Measurements from ENCODE around the gene HEYL.

The HEYL gene

GRCh38 chr1:39663559-39663958 is 24.1 kb upstream of the HEYL start:
- no peak for DNase-seq (ENCODE audit: low read depth)

- no peak for DNase-seq (ENCODE audit: low read depth)
Measured at GRCh38 chr1:39662861-39663260, 23.4 kb upstream of the HEYL start.

- DNase-seq (ENCODE audit: low read depth), result no peak
Measured at GRCh38 chr1:39659538-39659937, 20.1 kb upstream of the HEYL start.

DNA sequence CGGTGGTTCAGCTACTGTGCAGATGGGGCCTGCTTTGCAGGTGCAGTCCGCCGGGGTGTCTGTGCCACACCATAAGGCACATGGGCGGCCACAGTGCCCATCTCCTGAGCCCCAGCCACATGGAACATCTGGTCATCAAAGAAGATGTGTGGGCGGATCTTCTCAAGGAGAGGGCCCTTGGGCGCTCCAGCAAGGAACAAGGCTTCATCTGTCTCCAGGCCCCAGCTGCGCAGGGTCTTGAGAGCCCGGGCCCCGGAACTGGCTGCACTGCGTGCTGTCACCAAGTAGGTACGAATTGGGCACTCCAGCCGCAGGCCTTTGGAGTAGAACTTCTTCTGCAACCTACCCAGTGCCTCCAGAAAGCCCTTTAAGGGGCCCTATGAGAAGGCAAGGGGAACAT is 19.7 kb upstream of the HEYL start:
- no peak for DNase-seq (ENCODE audit: low read depth)

DNA sequence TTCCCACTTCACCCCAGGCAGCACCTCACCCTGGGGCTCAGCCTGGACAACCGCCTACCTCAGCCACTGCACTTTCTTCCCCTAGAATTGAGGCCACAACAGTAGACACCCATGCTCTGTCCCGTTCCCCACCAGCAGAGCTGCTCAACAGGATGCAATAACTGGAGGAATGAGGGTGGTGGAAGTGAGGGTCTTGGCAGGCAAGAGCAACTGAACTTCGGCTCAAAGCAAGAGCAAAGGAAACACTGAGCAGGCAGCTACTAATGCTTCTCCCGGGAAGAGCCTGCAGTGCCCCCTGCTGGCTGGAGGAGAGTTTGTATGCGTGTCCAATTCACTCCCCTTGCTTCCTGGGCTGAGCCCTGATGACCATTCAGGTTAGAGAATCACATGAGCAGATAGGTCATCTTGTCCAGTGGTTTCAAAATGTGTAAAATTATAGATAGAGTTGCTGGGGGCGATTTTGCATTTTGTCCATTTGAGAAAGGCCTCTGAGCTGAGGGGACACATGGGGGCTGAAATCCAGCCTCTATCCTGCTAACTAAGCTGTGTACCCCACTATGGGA is 18.6 kb upstream of the HEYL start:
- DNase-seq (ENCODE audit: low read depth), result peak; percentile 75

- no peak for DNase-seq (ENCODE audit: low read depth)
Measured at GRCh38 chr1:39657402-39657801, 18.0 kb upstream of the HEYL start.

GRCh38 chr1:39656391-39656790 is 16.9 kb upstream of the HEYL start:
- DNase-seq (ENCODE audit: low read depth), result no peak

DNA sequence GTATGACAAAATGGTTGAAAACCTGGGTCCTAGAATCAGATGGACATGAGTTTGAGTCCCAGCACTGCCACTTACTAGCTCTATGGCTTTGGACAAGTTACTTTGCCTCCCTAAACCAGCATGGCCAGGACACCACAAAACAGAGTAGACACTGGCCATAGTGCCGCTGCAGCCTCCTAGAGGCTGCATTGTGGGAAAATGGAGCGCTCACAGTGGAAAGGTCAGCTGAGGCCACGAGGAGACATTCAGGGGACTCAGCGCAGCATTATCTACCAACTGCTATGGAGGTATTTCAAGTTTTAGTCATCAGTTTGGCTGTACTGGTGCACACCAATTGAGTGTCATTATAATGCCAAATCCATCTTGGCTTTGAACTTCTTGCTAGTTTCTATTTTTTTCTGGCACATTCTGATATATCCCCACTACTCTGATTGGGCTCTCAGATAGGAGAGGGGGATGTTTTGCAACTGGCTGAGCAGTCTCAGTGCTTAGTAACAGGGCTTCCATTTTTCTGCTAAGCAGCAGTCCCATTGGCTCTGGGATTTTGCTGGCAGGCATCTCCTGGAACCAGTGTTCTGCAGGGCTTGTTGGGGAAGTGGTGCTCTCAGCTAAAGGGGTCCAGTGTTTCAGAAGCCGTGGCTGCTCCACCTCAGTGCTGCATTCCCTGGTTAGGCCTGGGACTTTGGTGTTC is 16.3 kb upstream of the HEYL start:
- DNase-seq (ENCODE audit: low read depth), result no peak

GRCh38 chr1:39654291-39654690 is 14.8 kb upstream of the HEYL start:
- no peak for DNase-seq (ENCODE audit: low read depth)

GRCh38 chr1:39653546-39654031 is 14.1 kb upstream of the HEYL start:
- peak; percentile 81 for DNase-seq (ENCODE audit: low read depth)

DNA sequence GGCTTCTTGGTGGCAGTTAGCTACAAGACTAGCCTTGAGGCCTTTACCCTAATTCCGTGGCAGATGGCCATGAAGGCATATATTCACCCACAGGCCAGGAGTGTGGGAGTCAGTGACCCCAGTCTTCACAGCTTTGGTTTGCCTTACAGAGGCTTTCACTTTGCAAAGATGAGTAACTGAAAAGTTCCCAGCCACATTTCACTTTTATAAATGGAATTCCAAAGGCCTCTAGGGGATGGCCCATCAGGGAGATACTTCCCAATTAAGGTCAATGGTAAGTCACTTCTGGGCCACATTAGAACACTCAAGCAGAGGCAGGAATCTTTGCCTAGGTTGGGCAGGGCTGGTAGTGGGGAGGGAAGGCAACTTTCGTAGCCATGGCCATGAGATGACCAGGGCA is 13.1 kb upstream of the HEYL start:
- DNase-seq (ENCODE audit: low read depth), result no peak

DNA sequence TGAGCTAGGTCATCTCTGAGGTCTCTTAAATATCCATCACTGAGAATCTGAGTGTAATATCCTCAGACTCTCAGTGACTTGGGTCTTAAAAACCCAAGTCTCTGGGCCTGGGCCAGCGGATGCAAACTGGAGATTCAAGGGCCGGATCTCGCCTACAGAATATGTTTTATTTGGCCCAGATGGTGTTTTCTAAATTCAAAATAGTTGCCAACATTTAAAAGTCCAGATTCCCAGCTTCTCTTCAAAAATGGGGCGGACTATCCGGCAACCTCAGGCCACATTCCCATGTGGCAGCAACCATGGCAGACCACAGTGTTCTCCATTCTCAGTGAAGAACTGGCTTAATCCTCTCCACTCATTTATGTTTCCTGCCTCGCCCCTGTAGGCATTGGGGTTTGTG is 12.7 kb upstream of the HEYL start:
- no peak for DNase-seq (ENCODE audit: low read depth)

DNA sequence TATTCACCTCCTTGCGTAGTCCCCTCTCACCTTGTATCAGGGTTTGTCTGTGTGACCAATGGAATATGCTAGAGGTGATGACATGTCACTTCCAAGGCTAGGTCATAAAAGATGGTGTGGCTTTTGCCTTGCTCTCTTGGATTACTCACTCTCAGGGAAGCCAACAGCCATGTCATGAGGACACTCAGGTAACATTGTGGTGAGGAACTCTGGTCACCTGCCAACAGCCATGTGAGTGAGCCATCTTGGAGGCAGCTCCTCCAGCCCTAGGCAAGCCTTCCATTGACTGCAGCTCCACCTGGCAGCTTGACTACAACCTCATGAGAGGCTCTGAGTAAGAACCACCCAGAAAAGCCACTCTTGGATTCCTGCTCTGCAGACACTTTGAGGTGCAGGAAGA is 11.0 kb upstream of the HEYL start:
- no peak for DNase-seq (ENCODE audit: low read depth)

- DNase-seq (ENCODE audit: low read depth), result no peak
Measured at GRCh38 chr1:39649636-39650185, 10.3 kb upstream of the HEYL start.

GRCh38 chr1:39648496-39648895 is 9.1 kb upstream of the HEYL start:
- DNase-seq (ENCODE audit: low read depth), result peak; percentile 53

- no peak for DNase-seq (ENCODE audit: low read depth)
Measured at GRCh38 chr1:39647247-39647646, 7.8 kb upstream of the HEYL start.

- peak; percentile 34 for DNase-seq (ENCODE audit: low read depth)
Measured at GRCh38 chr1:39646232-39647081, 7.0 kb upstream of the HEYL start.

DNA sequence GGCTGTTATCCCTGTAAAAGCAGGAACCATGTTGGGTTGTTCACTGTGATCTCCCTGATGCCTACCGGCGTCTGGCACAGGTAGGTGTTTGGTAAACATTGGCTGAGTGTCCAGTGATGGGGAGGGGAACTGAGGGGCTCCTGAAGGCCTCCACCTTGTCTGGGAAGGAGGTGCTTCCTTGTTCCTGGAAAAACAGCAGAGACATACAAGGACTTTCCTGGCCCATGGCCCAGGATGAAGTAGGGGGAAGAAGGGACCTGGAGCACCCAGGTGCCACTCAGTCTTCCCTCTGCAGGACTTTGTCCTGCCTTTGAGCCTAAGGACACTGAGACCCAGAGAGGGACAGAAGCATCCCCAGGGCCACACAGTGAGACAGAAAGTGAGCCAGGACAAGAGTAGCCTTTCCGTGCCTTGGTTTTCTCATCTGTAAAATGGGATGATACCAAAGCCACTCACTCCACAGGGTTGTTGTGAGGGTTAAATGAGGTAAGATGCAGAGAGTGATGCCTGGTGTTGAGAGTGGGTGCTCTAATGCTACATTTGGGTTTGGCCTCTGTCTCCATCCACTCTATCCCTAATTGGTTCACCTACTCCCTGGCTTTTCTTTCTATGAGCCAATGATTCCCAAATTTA is 6.1 kb upstream of the HEYL start:
- no peak for DNase-seq (ENCODE audit: low read depth)

DNA sequence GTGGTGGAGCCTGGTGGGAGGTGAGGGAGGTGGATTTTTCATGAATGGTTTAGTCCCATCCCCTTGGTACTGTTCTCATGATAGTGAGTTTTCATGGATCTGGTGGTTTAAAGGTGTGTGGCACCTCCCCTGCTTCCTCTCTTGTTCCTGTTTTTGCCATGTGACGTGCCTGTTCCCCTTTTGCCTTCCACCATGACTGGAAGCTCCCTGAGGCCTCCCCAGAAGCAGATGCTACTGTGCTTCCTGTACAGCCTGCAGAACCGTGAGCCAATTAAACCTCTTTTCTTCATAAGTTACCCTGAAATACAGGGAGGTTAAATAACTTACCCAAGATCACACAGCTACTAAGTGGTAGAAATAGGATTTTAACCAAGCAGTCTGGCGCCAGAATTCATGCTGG is 4.3 kb upstream of the HEYL start:
- no peak for DNase-seq (ENCODE audit: low read depth)

GRCh38 chr1:39642796-39643195 is 3.4 kb upstream of the HEYL start:
- no peak for DNase-seq (ENCODE audit: low read depth)

DNA sequence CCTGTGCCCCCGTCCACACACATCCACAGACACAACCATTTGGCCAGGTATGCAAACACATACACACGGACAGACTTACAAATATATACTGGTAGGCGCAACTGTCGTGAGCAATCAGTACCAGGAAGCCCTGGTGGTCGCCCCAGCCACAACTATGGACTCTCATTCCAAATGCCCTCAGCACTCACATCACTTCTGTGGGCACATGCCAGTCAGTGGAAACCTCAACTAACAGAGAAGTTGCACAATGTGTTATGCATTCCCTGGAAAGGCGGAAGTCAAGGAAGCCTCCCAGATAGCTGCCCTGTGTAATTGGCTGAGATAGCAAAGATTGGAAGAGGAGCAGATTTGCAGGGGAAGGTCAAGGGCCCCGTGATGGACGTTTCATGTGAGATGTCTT is 1.4 kb upstream of the HEYL start:
- no peak for DNase-seq (ENCODE audit: low read depth)

GRCh38 chr1:39638965-39639304 is 508 bp downstream of the HEYL start:
- DNase-seq (ENCODE audit: low read depth), result no peak

DNA sequence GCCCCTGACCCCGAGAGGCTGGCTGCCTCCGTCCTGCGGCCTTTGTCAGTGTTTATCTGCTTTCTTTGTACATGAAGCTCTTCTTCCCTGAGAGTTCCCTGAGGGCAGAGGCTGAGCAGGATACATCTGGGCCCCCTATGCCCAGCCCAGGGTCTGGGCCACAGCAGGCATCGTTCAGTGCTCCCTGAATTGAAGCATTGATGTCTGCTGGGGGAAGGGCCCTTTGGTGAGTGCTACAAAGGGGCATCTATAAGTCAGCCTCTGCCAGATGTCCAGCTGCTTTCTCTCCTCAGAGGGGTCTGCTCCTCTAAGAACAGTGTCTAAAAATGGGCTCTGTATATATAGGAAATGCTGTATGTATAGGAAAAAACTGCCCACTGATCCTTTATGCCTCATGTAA is 2.1 kb downstream of the HEYL start:
- DNase-seq (ENCODE audit: low read depth), result no peak

All from iris pigment epithelial cell (primary cell).